HG03139 (cell line): Measurements from ENCODE around the gene GALNS.
"Not testable (repeated sequence)": the region's sequence is repeated elsewhere in the genome, so short reads cannot be mapped to it uniquely, and the experiment has no call there.

Experiments
- ATAC-seq: cut with Tn5 transposase; IDR thresholded peaks from one replicate; pipeline ENCODE4 v1.9.1; 2021; ENCODE audit not compliant: unreplicated experiment

GALNS gene, protein sequence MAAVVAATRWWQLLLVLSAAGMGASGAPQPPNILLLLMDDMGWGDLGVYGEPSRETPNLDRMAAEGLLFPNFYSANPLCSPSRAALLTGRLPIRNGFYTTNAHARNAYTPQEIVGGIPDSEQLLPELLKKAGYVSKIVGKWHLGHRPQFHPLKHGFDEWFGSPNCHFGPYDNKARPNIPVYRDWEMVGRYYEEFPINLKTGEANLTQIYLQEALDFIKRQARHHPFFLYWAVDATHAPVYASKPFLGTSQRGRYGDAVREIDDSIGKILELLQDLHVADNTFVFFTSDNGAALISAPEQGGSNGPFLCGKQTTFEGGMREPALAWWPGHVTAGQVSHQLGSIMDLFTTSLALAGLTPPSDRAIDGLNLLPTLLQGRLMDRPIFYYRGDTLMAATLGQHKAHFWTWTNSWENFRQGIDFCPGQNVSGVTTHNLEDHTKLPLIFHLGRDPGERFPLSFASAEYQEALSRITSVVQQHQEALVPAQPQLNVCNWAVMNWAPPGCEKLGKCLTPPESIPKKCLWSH

GRCh38 chr16:88856828-88857727, at the start of gene GALNS, which contains the start of gene TRAPPC2L:
Gene GALNS (minus strand): TSS chr16:88856947. CDS start chr16:88856877, 70 bp downstream.
Gene TRAPPC2L (plus strand): TSS chr16:88857127. CDS start chr16:88857151, 24 bp downstream.
- ATAC-seq = peak; percentile 68

DNA sequence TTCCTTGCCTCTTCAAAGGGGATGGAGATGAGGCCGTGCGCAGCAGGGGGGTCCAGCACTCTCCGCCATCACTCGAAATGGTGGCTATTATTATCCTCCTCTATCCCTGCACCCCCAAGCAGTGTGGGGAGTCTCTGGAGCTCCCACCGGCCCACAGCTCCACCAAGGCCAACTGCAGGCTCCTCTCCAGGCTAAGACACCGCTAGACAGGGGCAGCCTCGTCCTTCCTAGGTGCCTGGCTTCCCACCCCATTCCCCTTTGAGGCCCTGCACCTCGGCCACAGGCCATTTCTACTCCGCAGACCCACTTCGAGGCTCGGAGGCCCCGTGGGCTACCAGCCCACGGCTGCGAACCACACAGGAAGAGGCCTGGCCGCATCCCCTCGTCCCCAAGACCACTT, 49.3 kb upstream of the GALNS start:
- ATAC-seq = no peak

GRCh38 chr16:88905563-88905962, 48.8 kb upstream of the GALNS start:
- ATAC-seq = no peak

DNA sequence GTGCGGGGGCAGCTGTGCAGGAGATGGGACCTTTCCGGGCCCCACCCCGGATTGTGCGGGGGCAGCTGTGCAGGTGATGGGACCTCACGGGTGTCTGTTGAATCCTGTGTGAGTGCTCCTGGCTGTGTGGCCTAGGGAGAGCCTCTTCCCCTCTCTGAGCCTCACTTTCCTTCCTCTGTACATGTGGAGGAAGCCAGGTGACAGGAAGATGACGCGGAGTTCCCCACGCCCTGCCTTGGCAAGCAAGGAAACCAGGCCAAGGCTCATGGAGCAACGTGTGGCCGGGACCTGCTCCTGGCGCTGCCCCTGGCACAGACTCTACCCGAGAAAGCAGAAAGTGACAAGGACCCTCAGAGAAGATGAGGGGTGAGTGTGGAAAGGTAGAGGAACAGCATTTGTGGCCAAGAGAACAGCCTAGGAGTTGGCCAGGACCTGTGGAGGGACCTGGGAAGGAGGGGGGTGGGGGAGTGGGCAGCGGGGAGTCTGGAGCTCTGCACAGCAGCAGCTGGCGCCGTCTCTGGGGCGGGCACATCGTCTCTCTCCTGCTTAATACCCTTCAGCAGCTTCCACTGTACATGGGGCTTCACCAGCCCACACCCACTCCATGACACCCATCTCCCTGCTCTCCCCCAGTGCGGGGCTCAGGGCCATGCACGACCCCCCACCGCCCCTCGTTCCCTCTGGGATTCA, 48.1 kb upstream of the GALNS start:
- no peak for ATAC-seq

DNA sequence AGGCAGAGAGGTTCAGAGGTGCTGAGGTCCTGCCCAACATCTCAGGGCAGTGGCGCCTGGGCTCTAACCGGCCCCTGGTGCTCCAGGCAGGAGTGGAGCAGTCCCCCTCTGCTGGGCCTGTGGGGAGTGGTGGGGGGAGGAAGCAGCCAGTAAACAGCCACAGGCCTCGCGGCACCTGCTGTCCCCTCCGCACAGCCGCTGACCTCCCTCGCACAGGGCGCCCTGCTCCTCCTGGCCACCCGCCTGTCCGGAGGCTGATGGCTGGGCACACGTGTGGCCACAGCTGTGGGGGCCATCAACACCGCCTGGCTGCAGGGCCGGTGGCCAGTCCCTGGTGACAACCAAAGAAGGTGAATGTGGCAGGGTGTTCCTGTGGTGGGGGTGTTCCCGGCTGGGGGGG, 46.5 kb upstream of the GALNS start:
- no peak for ATAC-seq

DNA sequence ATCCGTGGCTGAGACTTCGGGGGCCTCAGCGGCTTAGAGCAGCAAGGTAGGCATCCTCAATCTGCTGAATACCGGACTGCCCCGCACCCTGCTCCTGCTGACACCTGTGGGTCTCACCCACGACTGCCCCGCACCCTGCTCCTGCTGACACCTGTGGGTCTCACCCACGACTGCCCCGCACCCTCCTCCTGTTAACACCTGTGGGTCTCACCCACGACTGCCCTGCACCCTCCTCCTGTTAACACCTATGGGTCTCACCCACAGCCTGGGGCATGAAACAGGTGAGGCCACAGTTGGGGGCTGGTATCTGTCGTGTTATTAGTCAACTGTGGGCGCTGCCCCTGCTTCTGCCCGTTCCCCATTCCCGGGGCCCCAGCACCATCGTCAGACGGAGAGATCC, 46.0 kb upstream of the GALNS start:
- no peak for ATAC-seq

DNA sequence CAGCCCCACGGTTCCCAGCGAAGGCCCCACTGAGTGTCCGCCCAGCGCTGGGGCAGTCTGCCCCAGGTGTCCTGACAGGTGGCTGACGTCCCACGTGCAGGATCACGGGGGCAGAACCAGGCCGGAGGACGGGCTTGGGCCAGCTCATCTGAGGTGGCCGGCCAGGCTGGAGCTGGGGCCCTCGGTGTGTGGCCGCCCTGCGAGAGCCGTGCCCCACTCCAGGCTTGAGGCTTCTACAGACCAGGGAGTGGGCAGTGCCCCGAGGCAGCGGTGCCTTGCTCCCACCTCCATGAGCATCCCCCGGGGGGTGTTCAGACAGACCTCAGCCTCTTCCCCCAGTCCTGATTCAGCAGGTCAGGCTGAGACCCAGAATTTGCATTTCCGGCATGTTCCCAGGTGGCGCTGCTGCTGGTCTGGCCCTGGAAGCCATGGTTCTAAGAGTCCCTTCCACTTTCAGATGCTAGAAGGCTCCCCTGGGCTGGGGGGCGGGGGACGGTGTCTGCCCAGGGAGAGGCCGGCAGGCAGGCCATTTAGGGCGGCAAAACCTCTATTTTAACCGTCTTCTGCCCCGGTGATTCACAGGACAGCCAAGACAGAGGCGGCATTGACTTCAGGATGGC, 45.1 kb upstream of the GALNS start:
- ATAC-seq = no peak

DNA sequence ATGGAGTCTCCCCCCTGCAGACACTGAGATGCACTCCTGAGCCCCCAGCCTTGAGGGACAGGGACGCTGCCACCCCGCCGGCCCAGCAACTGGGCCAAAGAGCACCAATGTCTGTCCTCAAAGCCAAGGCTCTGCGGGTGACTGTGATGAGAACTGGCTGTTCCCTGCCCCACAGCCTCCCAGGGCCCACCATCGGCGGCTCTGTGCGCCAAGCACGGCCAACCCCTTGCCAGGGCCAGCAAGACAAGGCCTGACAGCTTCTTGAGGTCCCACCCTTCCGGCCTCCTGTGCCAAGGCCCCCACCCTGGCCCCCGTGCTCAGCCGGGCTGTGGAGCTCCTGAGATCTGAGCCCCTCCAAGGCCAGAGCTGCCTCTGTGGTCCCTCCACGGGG, 43.9 kb upstream of the GALNS start:
- ATAC-seq = no peak

DNA sequence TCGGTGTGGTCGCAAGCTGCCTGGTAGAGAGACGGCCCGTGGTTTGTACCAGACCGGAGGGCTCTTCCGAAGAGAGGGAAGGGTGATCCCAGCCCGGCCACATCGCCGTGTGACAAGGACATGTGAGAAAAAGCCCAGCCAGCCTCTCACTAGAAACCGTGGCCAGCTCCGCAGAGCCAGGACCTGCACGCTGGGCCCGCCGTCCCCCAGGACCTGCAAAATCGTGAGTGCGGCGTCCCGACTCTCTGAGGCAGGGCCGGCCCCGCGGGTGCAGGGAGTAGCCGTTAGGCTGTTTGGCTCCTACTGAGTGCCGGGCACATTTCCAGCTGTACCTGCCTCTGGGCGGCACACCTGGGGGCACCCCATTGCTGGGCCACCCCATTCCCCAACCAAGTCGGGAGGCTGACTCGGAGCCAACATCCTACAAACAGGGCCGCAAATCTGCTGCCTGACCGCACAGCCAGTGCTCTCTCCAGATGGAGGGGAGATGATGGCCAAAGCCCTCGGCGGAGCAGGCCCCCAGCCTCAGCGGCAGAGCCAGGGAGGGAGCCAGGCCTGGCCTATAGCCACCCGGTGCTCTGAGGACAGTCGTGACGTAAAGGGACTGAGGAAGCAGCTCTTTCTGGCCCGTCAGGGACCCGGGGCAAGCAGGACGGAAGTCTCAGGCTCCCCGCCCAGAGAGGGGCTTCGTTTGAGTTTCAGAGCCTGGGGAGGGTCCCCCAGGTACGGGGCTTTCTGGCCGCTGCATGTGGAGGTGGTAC, 43.3 kb upstream of the GALNS start:
- ATAC-seq = no peak

- no peak for ATAC-seq
These were observed 41.1 kb upstream of the GALNS start for GRCh38 chr16:88897696-88898425.

DNA sequence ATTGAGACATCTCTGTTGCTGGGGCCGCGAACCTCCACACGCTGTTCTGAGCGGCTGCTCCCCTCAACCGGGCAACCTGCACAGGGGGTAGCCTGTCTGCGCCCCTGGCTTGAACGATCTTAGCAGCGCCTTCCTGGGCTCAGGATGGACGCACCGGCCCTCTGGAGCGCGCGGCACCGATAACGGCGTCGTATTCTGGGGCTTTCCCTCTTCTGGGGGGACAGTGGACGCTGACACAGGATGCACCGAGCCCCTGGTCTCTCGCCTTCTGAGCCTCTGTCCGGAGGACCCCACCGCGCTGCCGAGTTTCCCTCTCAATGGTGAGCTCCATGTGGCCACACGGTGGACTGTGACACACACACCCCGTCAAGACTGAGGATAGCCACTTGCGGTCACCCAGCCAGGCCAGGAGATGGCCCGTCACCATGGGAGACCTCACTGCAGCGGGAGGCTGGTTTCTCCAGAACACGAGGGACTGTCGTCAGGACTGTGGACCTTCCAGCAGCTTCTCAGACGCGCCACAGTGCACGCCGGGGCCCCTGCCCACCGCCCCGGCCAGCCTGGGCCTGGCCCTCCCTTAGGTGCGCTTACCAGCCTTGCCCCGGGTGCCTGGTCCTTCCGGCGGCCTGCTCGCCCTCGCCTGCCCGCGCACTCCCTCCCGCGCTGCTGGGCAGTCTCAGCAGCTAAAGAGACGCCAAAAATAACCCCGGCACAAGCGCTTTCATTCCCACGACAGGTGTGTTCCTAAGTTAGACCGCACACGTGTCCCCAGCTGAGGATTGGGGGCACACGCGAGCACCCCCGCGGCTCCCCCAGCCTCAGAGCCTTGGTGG, 39.7 kb upstream of the GALNS start:
- ATAC-seq = no peak

DNA sequence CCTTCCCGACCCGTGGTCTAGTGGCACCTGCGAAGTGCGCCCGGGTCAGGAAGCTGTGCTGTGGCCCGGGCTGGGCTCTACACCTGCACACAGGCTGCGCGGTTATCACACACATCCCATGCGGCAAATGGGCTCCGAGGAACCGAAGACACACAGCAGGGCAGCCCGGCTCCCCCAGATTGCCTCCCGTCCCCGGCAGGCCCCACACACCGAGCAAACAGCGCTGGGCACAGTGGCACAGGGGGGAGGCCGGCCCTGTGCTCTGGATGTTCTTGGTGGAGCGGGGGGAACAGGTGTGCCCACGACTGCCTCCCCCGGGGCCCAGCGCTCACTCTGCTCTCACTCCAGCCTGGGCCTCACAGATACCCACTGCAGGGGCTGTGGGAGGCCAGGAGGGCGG, 38.6 kb upstream of the GALNS start:
- no peak for ATAC-seq

GRCh38 chr16:88894681-88895300, 38.0 kb upstream of the GALNS start:
- ATAC-seq = no peak

DNA sequence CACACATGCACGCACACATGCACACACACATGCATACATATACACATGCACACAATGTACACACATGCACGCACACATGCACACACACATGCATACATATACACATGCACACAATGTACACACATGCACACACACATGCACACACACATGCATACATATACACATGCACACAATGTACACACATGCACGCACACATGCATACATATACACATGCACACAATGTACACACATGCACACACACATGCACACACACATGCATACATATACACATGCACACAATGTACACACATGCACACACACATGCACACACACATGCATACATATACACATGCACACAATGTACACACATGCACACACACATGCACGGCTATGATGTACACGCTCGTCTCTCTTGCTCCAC, 37.5 kb upstream of the GALNS start:
- ATAC-seq = not testable (repeated sequence)

GRCh38 chr16:88893127-88893968, 36.6 kb upstream of the GALNS start:
- no peak for ATAC-seq

DNA sequence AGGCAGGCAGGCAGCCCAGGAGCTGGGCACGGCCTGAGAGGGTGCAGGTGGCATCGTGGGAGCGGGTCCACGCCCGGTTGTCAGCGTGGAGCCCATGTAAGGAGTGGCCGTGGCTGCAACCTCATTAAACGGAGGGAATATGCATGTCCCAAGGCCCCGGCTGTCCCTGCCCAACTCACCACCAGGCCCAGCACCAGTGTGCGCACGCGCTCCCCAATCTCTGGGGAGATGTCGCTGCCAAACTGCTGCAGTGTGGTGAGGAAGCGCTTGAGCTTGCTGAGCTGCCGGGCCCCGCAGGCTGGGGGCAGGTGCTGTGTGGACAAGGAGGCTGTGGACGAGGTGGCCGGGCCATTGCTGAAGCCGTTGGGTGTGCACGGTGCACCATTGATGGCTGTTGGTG, 35.3 kb upstream of the GALNS start:
- ATAC-seq = no peak

GRCh38 chr16:88891083-88891482, 34.3 kb upstream of the GALNS start:
- ATAC-seq = no peak
